H1 (cell line): Measurements from ENCODE around the gene ADARB2. TPM values are rescaled to one million over a fixed set of nuclear protein-coding genes. Genes with fewer than 3 reads are reported as not detected.

ENCODE experiments used
- CHD1 ChIP-seq: IDR thresholded peaks from 2 replicates; pipeline ENCODE4 v1.6.1; 2012; ENCODE audit warnings: low read depth, low read length, improper control_type of control experiment
- CTBP2 ChIP-seq: IDR thresholded peaks from 2 replicates; pipeline ENCODE4 v1.7.0; 2011; ENCODE audit warnings: borderline replicate concordance, mild to moderate bottlenecking, moderate library complexity, mixed read lengths, low read length; ENCODE audit not compliant: insufficient read depth, insufficient read length
- GTF2F1 ChIP-seq: IDR thresholded peaks from 2 replicates; pipeline ENCODE4 v1.6.1; 2012; ENCODE audit warnings: low read depth, low read length, improper control_type of control experiment, borderline replicate concordance
- POU5F1 ChIP-seq: IDR thresholded peaks from 2 replicates; pipeline ENCODE4 v1.6.1; 2011; ENCODE audit warnings: low read depth, mild to moderate bottlenecking, low read length, moderate library complexity
- SIN3A ChIP-seq, 2 experiments: IDR thresholded peaks in 1 of 2; conservative IDR thresholded peaks in 1 of 2; 2 replicates each; pipeline ENCODE4 v1.6.1; 2011 to 2012; ENCODE audit warnings: low read length in 2 of 2, improper control_type of control experiment in 1 of 2, low read depth in 1 of 2, mild to moderate bottlenecking in 1 of 2
- polyA plus RNA-seq, 7 experiments: library from polyadenylated mRNA; depleted of rRNA in 3 of 7; stranded (reverse) in 5 of 7; unstranded in 2 of 7; fragments of >200 nt in 5 of 7; fragments of 200-250 nt in 2 of 7; gene quantifications; 1 replicate in 5 of 7; 2 replicates in 1 of 7; 4 replicates in 1 of 7; pipeline versions ENCODE4 v1.2.1 to v1.2.3, GENCODE V29; 2011 to 2013; ENCODE audit warnings: missing spikeins in 2 of 7, mixed read lengths in 2 of 7
- total RNA-seq: library from RNA; stranded (reverse); fragmentation: NEBNext Ultra II Directional; extraction: Animal tissue kit (Norgen Biotek cat#: 25700); gene quantifications from 2 replicates; pipeline ENCODE4 v1.2.1, GENCODE V29; 2021

The ADARB2 gene
- total and polyA plus RNA-seq, 2 of the 8 experiments (the other 6 are each of a cell fraction or from before 2014, with no cell fraction given), result 2.2 to 2.8 TPM

- TF ChIP-seq SIN3A (conservative IDR thresholded peaks at IDR 0.05 in 1 of 2, IDR thresholded peaks at IDR 0.05 in 1 of 2; ENCODE audit: low read depth in 1 of 2, low read length in 2 of 2) (no peak), CTBP2 (no peak), CHD1 (no peak), POU5F1 (no peak), GTF2F1 (no peak)
Observed at GRCh38 chr10:1573334-1573969, 163.9 kb downstream of the ADARB2 start (continued).
